Neural cell (in vitro differentiated cells): ENCODE measurements around the gene ZNF618. TPM values are rescaled to one million over a fixed set of nuclear protein-coding genes. Genes with fewer than 3 reads are reported as not detected.

Source experiments
- H2AFZ ChIP-seq: fragments of 200-600, 300-800 bp; sonication (generic), shearing (Covaris generic); 2 replicates; pipeline ENCODE4 v1.6.0; 2014; ENCODE audit warnings: low read depth, mild to moderate bottlenecking, antibody characterized with exemption, low read length, moderate library complexity
- H3F3A ChIP-seq: fragments of 200-600 bp; shearing (Covaris generic); 2 replicates; pipeline ENCODE4 v1.6.1; 2016; ENCODE audit warnings: mild to moderate bottlenecking, moderate library complexity, mixed read lengths, antibody characterized with exemption, low read length; ENCODE audit not compliant: insufficient read depth, poor library complexity, severe bottlenecking
- H3K27ac ChIP-seq: fragments of 200-600, 300-800 bp; sonication (generic), shearing (Covaris generic); 2 replicates; pipeline ENCODE4 v1.5.1; 2014; ENCODE audit warnings: mild to moderate bottlenecking, low read length, moderate library complexity
- H3K27me3 ChIP-seq: fragments of 300-800, 200-600 bp; sonication (generic), shearing (Covaris generic); 2 replicates; pipeline ENCODE4 v1.6.0; 2014; ENCODE audit warnings: mild to moderate bottlenecking, low read depth, low read length, moderate library complexity; ENCODE audit not compliant: insufficient read depth
- H3K36me3 ChIP-seq: fragments of 300-800, 200-600 bp; sonication (generic), shearing (Covaris generic); 2 replicates; pipeline ENCODE4 v1.5.1; 2014; ENCODE audit warnings: mild to moderate bottlenecking, antibody characterized with exemption, low read length, moderate library complexity; ENCODE audit not compliant: insufficient read depth
- H3K4me2 ChIP-seq: fragments of 300-800, 200-600 bp; sonication (generic), shearing (Covaris generic); 2 replicates; pipeline ENCODE4 v1.6.0; 2014; ENCODE audit warnings: mild to moderate bottlenecking, low read length
- H3K4me3 ChIP-seq: fragments of 300-800, 200-600 bp; sonication (generic), shearing (Covaris generic); 2 replicates; pipeline ENCODE4 v1.5.1; 2014; ENCODE audit warnings: mild to moderate bottlenecking, low read length, moderate library complexity
- H3K79me2 ChIP-seq: fragments of 200-600 bp; shearing (Covaris generic); replicated peaks from 2 replicates; pipeline ENCODE4 v1.6.0; 2014; ENCODE audit warnings: mild to moderate bottlenecking, low read length, moderate library complexity; ENCODE audit not compliant: insufficient read depth
- H3K9ac ChIP-seq: fragments of 300-800, 200-600 bp; sonication (generic), shearing (Covaris generic); 2 replicates; pipeline ENCODE4 v1.6.1; 2016; ENCODE audit warnings: mild to moderate bottlenecking, low read length, mixed read lengths
- H3K9me2 ChIP-seq: fragments of 200-600 bp; shearing (Covaris generic); 2 replicates; pipeline ENCODE4 v1.6.1; 2016; ENCODE audit warnings: mild to moderate bottlenecking, low read length, mixed read lengths; ENCODE audit not compliant: insufficient read depth
- H3K9me3 ChIP-seq: fragments of 200-600, 300-800 bp; sonication (generic), shearing (Covaris generic); 2 replicates; pipeline ENCODE4 v1.6.1; 2016; ENCODE audit warnings: mild to moderate bottlenecking, mixed run types, low read length, moderate library complexity, mixed read lengths
- H4K20me1 ChIP-seq: fragments of 200-600 bp; shearing (Covaris generic); 2 replicates; pipeline ENCODE4 v1.6.1; 2016; ENCODE audit warnings: mild to moderate bottlenecking, mixed run types; ENCODE audit not compliant: insufficient read depth
- CTCF ChIP-seq: fragments of 450-650 bp; IDR thresholded peaks from 2 replicates; pipeline ENCODE4 v1.5.1; 2014; ENCODE audit warnings: antibody characterized with exemption, mild to moderate bottlenecking, moderate library complexity; ENCODE audit not compliant: poor library complexity, severe bottlenecking
- EP300 ChIP-seq: fragments of 450-650 bp; conservative IDR thresholded peaks from 2 replicates; pipeline ENCODE4 v1.6.1; 2014; ENCODE audit warnings: antibody characterized with exemption, mild to moderate bottlenecking, moderate library complexity; ENCODE audit not compliant: poor library complexity, severe bottlenecking
- EZH2 ChIP-seq: fragments of 200-600, 300-800 bp; shearing (Covaris generic), sonication (generic); IDR thresholded peaks from 2 replicates; pipeline ENCODE4 v1.6.1; 2014; ENCODE audit warnings: antibody characterized with exemption, low read length, borderline replicate concordance, mild to moderate bottlenecking; ENCODE audit not compliant: insufficient read depth, poor library complexity, severe bottlenecking
- MXI1 ChIP-seq: fragments of 450-650 bp; conservative IDR thresholded peaks from 2 replicates; pipeline ENCODE4 v1.6.1; 2014; ENCODE audit warnings: antibody characterized with exemption, mild to moderate bottlenecking; ENCODE audit not compliant: poor library complexity, severe bottlenecking
- POLR2AphosphoS5 ChIP-seq: IDR thresholded peaks from 2 replicates; pipeline ENCODE4 v1.6.1; 2012
- RAD21 ChIP-seq: fragments of 450-650 bp; conservative IDR thresholded peaks from 2 replicates; pipeline ENCODE4 v1.6.1; 2014; ENCODE audit warnings: antibody characterized with exemption, mild to moderate bottlenecking, moderate library complexity
- REST ChIP-seq: IDR thresholded peaks from 2 replicates; pipeline ENCODE4 v1.6.1; 2012; ENCODE audit warnings: borderline replicate concordance
- SMC3 ChIP-seq: fragments of 450-650 bp; conservative IDR thresholded peaks from 2 replicates; pipeline ENCODE4 v1.6.1; 2014; ENCODE audit warnings: antibody characterized with exemption, mild to moderate bottlenecking, moderate library complexity; ENCODE audit not compliant: poor library complexity
- TAF1 ChIP-seq: IDR thresholded peaks from 2 replicates; pipeline ENCODE4 v1.6.1; 2012; ENCODE audit warnings: low read depth
- polyA plus RNA-seq: library from polyadenylated mRNA; depleted of rRNA; stranded (reverse); fragments of >200 nt; gene quantifications from 2 replicates; pipeline ENCODE4 v1.2.3, GENCODE V29; 2014

Gene ZNF618
- polyA plus RNA-seq, 1 donor from 2014 or later: 7.1 TPM

DNA sequence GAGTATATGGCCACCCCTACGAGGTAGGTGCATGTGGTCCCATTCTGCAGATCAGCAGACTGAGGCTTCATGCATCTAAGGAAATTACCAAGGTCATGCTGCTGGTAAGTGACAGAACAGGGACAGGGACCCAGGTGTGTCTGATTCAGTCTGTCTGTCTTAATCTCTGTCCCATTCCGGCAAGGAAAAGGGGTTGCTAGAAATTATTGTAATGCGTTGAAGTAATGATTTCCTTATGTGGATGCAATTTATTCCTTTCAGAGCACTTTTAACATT is 125.2 kb downstream of the ZNF618 start:
- Histone ChIP-seq H3K4me3 (no peak overlapping the region), H3K27ac (no peak overlapping the region), H2AFZ (no peak overlapping the region), H4K20me1 (no peaks in the 10 kb centered on the region), H3K9ac (no peak overlapping the region), H3K4me2 (no peak overlapping the region), H3K9me3 (no peaks in the 10 kb centered on the region), H3F3A (no peaks in the 10 kb centered on the region), H3K27me3 (no peaks in the 10 kb centered on the region), H3K9me2 (no peaks in the 10 kb centered on the region), H3K79me2 (no peaks in the 10 kb centered on the region), H3K36me3 (peaks cover 10% of the 10 kb centered on the region)
- TF ChIP-seq SMC3 (no peak), EP300 (no peak), POLR2AphosphoS5 (no peak)

GRCh38 chr9:114001794-114002261 is 125.7 kb downstream of the ZNF618 start:
- Histone ChIP-seq H4K20me1 (no peaks in the 10 kb centered on the region), H3K27me3 (no peaks in the 10 kb centered on the region), H3K36me3 (peaks cover 10% of the 10 kb centered on the region), H3K9ac (no peak overlapping the region), H2AFZ (no peak overlapping the region), H3K9me2 (no peaks in the 10 kb centered on the region), H3K27ac (no peak overlapping the region), H3K4me3 (no peak overlapping the region), H3K79me2 (no peaks in the 10 kb centered on the region), H3K4me2 (no peak overlapping the region), H3K9me3 (no peaks in the 10 kb centered on the region), H3F3A (no peaks in the 10 kb centered on the region)
- TF ChIP-seq TAF1 (no peak), POLR2AphosphoS5 (no peak), REST (no peak), RAD21 (no peak), EZH2 (no peak), EP300 (no peak), SMC3 (no peak), CTCF (no peak), MXI1 (no peak)
